Measurements from ENCODE around the gene ACTRT1. TPM values are rescaled to one million over a fixed set of nuclear protein-coding genes. Genes with fewer than 3 reads are reported as not detected.

ACTRT1 gene
- total RNA-seq, 1 experiment from 2014 or later, result not detected

DNA sequence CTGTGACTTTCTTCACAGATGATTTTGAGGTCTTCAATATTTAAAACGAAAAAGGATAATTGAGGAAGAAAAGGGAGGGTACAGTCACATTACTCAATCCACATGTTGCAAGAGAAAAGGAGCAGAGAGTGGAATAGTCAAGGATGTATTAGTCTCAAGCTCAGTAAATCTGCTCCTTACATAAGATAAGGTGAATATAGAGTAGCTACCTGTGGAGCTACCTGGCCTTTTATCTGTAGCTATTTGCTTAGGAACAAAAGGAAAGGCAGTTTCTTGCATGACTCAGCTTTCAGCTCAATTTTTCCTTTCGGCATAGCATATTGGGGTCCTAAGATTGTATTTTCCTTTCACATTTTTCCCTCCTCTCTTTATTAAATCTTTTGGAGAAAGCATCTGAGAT lies 26.3 kb upstream of the ACTRT1 start:
- no peaks in the 10 kb centered on the region for H3K36me3 Mint-ChIP-seq
- POLR2A ChIA-PET, result no interaction called here
- CTCF ChIA-PET, result no interaction called here

DNA sequence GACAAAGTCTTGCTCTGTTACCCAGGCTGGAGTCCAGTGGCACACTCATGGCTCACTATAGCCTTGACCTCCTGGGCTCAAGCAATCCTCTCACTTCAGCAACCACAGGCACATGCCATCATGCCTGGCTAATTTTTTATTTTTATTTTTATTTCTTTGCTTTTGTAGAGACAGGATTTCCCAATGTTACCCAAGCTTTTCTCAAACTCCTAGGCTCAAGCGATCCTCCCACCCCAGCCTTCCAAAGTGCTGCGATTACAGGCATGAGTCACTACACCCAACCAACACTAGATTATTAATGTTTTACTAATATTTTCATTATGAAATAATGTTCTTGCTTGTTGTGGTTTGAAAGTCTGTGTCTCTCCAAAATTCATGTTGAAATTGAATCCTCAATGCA lies 5.2 kb upstream of the ACTRT1 start:
- TF ChIP-seq ELF4 (CRISPR knock-in tag; IDR thresholded peaks at IDR 0.05; ENCODE audit: low read depth), result no peak
- TF ChIP-seq ZSCAN18 (CRISPR knock-in tag; IDR thresholded peaks at IDR 0.05), result no peak
- TF ChIP-seq, protein P1, sequence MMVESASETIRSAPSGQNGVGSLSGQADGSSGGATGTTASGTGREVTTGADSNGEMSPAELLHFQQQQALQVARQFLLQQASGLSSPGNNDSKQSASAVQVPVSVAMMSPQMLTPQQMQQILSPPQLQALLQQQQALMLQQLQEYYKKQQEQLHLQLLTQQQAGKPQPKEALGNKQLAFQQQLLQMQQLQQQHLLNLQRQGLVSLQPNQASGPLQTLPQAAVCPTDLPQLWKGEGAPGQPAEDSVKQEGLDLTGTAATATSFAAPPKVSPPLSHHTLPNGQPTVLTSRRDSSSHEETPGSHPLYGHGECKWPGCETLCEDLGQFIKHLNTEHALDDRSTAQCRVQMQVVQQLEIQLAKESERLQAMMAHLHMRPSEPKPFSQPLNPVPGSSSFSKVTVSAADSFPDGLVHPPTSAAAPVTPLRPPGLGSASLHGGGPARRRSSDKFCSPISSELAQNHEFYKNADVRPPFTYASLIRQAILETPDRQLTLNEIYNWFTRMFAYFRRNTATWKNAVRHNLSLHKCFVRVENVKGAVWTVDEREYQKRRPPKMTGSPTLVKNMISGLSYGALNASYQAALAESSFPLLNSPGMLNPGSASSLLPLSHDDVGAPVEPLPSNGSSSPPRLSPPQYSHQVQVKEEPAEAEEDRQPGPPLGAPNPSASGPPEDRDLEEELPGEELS (CRISPR knock-in tag; IDR thresholded peaks at IDR 0.05), result no peak
- no peak for TF ChIP-seq NR2C2 (CRISPR knock-in tag; IDR thresholded peaks at IDR 0.05)
- no peak for TF ChIP-seq TEAD4 (CRISPR knock-in tag; IDR thresholded peaks at IDR 0.05)
- no peak for TF ChIP-seq NFE2L1 (CRISPR knock-in tag; IDR thresholded peaks at IDR 0.05)
- TF ChIP-seq NR3C1 (CRISPR knock-in tag; conservative IDR thresholded peaks at IDR 0.05; ENCODE audit: low read depth), result no peak
- TF ChIP-seq NFYB (CRISPR knock-in tag; conservative IDR thresholded peaks at IDR 0.05; ENCODE audit: low read depth), result no peak
- TF ChIP-seq NR1H2 (CRISPR knock-in tag; IDR thresholded peaks at IDR 0.05), result no peak
- TF ChIP-seq, protein P2, sequence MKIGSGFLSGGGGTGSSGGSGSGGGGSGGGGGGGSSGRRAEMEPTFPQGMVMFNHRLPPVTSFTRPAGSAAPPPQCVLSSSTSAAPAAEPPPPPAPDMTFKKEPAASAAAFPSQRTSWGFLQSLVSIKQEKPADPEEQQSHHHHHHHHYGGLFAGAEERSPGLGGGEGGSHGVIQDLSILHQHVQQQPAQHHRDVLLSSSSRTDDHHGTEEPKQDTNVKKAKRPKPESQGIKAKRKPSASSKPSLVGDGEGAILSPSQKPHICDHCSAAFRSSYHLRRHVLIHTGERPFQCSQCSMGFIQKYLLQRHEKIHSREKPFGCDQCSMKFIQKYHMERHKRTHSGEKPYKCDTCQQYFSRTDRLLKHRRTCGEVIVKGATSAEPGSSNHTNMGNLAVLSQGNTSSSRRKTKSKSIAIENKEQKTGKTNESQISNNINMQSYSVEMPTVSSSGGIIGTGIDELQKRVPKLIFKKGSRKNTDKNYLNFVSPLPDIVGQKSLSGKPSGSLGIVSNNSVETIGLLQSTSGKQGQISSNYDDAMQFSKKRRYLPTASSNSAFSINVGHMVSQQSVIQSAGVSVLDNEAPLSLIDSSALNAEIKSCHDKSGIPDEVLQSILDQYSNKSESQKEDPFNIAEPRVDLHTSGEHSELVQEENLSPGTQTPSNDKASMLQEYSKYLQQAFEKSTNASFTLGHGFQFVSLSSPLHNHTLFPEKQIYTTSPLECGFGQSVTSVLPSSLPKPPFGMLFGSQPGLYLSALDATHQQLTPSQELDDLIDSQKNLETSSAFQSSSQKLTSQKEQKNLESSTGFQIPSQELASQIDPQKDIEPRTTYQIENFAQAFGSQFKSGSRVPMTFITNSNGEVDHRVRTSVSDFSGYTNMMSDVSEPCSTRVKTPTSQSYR (CRISPR knock-in tag; IDR thresholded peaks at IDR 0.05), result no peak
- TF ChIP-seq, protein P3, sequence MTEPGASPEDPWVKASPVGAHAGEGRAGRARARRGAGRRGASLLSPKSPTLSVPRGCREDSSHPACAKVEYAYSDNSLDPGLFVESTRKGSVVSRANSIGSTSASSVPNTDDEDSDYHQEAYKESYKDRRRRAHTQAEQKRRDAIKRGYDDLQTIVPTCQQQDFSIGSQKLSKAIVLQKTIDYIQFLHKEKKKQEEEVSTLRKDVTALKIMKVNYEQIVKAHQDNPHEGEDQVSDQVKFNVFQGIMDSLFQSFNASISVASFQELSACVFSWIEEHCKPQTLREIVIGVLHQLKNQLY (CRISPR knock-in tag; IDR thresholded peaks at IDR 0.05), result no peak
- no peak for TF ChIP-seq E2F1 (CRISPR knock-in tag; IDR thresholded peaks at IDR 0.05)
- no peak for TF ChIP-seq PREB (CRISPR knock-in tag; IDR thresholded peaks at IDR 0.05; ENCODE audit: borderline replicate concordance)
- TF ChIP-seq FOXP1 (CRISPR knock-in tag; IDR thresholded peaks at IDR 0.05; ENCODE audit: borderline replicate concordance), result no peak
- no peak for TF ChIP-seq ETV6 (CRISPR knock-in tag; IDR thresholded peaks at IDR 0.05)
- Mint-ChIP-seq H3K27ac (no peak overlapping the region), H3K4me3 (no peak overlapping the region), H3K36me3 (no peaks in the 10 kb centered on the region), H3K9me3 (peaks cover 12% of the 10 kb centered on the region; the same call in 1 of the 2 replicates), H3K27me3 (ENCODE audit: low read depth) (no peaks in the 10 kb centered on the region), H3K4me1 (no peaks in the 10 kb centered on the region)
- ATAC-seq (no peak), DNase-seq (ENCODE audit: low spot score) (no peak)
- ChIA-PET CTCF (no interaction called here), POLR2A (no interaction called here)

More for the DNA sequence above, 26.3 kb upstream of the ACTRT1 start:
- no peaks in the 10 kb centered on the region for H3K9me3 Mint-ChIP-seq
- no peak overlapping the region for H3K4me3 Mint-ChIP-seq
- ATAC-seq, result peak; percentile 71
- peaks cover 34% of the 10 kb centered on the region for H3K4me1 Mint-ChIP-seq
- H3K27me3 Mint-ChIP-seq (ENCODE audit: low read depth), result no peaks in the 10 kb centered on the region
- DNase-seq (ENCODE audit: low spot score), result no peak
- peak overlapping the region; percentile 91 for H3K27ac Mint-ChIP-seq
- TF ChIP-seq, protein P4, sequence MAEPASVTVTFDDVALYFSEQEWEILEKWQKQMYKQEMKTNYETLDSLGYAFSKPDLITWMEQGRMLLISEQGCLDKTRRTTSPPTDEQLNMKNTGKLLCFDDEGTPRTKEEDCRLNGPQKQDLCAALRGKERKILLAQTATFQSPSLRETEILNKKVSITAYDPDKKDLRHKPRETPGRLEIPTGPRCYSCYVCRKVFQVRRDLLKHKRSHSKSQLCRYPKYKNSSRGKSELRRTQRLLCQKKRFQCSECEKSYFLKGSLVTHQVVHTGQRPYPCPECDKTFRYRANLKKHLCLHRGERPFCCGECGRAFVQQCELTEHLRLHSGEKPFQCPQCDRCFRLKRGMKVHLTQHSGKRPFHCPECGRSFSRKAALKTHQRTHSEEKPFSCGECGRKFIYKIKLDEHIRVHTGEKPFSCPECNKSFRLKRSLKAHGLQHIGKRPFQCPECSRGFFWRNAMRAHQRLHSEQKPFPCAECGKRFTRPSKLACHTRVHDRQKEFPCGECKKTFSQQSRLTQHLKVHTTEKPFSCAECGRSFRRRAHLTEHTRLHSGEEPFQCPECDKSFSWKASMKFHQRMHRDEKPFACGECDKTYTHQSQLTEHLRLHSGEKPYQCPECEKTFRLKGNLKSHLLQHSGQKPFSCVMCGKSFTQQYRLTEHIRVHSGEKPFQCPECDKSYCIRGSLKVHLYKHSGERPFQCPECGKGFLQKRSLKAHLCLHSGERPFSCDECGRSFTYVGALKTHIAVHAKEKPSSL (CRISPR knock-in tag; conservative IDR thresholded peaks at IDR 0.05), result no peak
- TF ChIP-seq NFE2L1 (CRISPR knock-in tag; IDR thresholded peaks at IDR 0.05), result 0 out of 2 replicates have a peak, but pooled peaks have one; percentile 29

Measured in WTC11 (cell line).